ENCODE measurements around the gene PRDM1.

PRDM1 gene

DNA sequence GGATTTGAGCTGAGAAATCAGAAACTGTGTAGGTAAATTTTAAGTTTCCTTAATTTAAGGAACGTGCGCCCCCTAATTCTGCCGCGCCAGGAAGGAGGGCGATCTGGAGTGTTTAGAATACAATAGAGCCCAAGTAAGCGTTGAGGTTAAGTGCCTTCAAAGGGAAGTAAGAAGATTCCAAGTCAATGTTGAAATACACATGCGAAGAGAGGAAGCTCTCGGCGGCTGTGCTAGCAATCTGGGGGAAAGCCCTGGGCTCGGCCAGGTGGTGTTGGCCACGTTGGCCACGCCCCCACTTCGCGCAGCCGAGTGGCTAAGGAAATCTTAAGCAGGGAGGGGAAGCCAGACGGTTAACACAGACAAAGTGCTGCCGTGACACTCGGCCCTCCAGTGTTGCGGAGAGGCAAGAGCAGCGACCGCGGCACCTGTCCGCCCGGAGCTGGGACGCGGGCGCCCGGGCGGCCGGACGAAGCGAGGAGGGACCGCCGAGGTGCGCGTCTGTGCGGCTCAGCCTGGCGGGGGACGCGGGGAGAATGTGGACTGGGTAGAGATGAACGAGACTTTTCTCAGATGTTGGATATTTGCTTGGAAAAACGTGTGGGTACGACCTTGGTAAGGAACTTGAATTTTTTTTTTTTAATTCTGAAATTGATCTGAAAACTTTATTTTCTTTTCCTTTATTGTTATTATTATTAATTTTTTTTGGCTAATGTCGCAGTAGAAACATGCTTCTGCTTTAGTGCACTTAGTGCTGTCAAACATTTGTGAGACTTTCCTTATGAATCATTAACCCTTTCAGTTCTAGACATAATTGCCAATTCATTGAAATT is at the start of gene PRDM1:
TSS of gene PRDM1 (plus strand) at position 353 of the 830 bp plus-strand sequence. CDS start at position 571, 218 bp downstream.
- peak; percentile 92 for DNase-seq (ENCODE audit: low read depth)

DNA sequence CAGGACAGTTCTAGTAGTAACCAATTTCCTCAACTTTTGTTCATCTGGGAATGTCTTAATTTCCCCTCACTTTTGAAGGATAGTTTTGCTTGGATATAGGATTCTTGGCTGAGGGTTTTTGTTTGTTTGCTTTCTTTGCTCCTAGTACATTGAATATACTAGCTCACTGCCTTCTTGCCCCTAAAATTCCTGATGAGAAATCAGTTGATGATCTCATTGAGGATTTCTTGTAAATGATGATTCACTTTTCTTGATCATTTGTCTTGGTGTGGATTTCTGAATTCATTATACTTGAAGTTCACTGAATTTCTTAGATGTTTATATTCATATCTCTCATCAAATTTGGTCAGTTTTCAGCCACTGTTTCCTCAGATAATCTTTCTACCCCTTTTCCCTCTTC is 49.1 kb upstream of the PRDM1 start:
- DNase-seq (ENCODE audit: low read depth), result peak; percentile 87

DNA sequence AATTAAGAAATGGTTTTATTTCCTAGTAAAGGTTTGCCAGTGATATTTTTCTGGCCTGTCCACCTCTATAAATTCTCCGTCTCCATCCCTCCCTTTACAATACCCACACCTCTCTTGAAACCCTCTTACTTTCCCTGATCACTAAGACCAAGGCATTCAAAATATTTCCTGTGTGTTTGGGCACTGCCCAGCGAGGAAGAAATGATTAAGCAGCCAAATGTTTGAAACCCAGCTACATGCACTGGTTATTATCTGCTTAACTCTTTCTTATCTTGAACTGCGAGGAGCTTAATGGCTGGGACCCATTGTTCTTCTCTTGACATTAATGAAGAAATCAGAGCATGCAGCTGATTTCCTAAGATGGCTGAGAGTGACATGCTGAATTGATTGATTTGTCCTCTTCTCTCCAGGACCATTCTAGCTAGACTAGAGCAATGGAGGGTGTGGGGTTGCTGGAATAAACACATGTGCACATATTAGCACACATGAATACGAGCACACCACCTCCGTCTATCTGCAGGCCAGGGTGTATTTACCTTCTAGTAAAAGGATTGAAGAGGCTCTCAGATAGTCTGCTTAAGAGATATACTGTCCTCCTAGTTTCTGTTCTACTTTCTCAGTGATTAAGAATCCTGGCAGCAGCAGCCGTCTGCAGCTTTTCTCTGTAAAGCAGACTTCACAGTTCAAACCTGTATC is 46.1 kb upstream of the PRDM1 start:
- no peak for DNase-seq (ENCODE audit: low read depth)

- no peak for DNase-seq (ENCODE audit: low read depth)
Measured at GRCh38 chr6:106044151-106044550, 42.0 kb upstream of the PRDM1 start.

DNA sequence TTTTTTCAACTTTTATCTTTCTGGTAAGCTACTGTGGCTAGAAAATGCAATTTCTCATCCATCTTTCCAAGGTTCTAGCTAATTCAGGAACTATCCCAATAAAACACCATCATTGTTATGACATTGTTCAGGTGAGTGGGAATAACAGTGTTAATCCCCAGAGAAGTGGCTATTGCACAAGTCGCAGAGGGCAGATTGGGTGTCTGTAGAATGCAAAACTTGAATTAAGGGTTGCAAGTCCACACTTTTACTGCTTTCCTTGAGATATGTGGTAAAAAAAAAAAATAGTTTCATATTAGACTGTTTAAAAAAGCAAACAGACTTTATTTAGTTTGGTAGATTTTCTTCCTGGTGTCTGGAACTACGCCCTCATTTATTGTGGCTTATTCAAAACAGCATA is 41.1 kb upstream of the PRDM1 start:
- DNase-seq (ENCODE audit: low read depth), result no peak

GRCh38 chr6:106046116-106046853 is 39.9 kb upstream of the PRDM1 start:
- DNase-seq (ENCODE audit: low read depth), result no peak

GRCh38 chr6:106046854-106047200 is 39.3 kb upstream of the PRDM1 start:
- no peak for DNase-seq (ENCODE audit: low read depth)

GRCh38 chr6:106048336-106048735 is 37.8 kb upstream of the PRDM1 start:
- DNase-seq (ENCODE audit: low read depth), result no peak

DNA sequence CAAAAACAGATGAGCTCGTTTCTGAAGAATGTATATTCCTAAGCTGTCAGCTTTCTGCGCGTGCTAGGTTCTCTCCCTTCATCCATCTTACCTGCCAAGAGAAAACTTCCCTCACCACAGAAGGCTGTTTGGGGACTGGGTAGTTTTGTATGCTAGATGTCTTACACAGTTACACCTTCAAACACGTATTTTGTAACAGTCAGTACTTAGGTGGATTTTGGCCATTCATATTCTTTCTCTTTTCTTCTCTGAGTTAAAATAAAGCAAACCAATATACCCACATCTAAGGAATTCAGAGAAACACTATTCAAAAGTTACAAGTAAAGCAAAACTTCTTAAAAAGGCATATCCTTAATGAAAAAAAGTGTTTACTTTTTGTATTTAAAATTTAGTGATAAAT is 35.6 kb upstream of the PRDM1 start:
- no peak for DNase-seq (ENCODE audit: low read depth)

DNA sequence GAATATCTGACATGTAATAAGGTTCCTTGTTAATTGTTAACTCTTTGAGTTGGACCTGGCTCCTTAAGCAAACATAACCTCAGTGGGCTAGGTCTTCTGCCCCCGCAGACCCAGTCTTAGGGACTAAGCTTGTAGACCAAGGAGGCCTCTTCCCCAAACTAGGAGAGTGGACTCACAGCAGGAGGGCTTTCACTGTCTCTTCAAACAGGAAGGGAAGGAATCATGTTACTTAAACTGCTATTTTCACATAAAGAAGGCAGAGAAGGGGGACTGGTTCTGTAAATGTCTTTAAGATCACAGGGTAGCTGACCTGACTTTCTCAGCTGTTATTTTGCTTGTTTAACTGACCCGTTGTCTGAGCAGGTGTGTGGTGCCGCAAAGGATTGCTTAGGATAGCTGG is 34.9 kb upstream of the PRDM1 start:
- no peak for DNase-seq (ENCODE audit: low read depth)

GRCh38 chr6:106053484-106054205 is 32.5 kb upstream of the PRDM1 start:
- DNase-seq (ENCODE audit: low read depth), result no peak

GRCh38 chr6:106055489-106055888 is 30.6 kb upstream of the PRDM1 start:
- DNase-seq (ENCODE audit: low read depth), result no peak

GRCh38 chr6:106056060-106056745 is 29.9 kb upstream of the PRDM1 start:
- no peak for DNase-seq (ENCODE audit: low read depth)

DNA sequence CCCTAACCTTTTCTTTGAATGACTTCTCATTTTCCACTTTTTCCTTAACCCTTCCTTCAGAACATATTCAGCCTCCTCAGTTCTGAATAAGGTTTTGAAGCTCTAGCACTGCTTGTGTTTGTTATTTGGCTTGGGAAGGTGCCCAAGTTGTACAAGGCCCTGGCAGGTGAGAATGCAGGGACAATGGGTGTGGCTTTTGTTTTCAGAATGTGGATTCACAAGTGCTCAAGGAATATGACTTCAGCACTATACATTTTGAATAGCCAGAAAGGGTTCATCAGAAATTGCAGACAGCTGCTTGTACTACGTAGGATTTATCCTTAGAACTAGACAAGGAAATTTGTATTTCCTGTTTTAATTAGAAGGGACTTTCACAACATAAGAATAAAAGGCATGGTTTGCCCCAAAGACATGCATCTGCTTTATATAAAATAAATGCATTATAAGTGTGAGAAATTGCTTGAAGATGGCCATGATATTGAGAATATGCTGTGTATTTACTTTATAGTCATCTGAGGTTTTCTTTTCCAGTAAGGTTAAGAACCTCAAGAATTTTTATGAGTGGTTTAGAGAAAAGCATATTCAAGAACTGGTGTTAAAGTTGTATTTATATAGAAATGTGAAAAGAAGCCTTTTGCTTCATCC is 29.3 kb upstream of the PRDM1 start:
- no peak for DNase-seq (ENCODE audit: low read depth)

DNA sequence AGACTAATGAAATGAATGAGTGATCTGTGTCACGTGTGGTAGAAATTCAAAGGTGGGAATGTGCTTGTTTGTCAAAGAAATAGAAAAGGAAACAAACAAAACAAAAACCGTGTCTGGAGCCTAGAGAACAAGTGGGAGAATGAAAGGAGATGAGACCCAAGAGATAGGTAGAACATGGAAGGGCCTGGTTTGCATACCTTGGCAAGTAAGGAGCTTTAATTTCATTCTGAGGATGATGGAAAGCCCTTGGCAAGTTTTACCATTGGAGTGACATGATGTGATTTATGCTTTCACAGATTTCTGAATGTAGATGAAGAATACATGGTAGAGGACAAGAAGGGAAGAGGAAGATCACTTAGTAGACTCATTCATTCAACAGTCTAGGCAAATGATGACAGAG is 26.8 kb upstream of the PRDM1 start:
- DNase-seq (ENCODE audit: low read depth), result no peak

GRCh38 chr6:106060167-106060566 is 26.0 kb upstream of the PRDM1 start:
- DNase-seq (ENCODE audit: low read depth), result no peak

DNA sequence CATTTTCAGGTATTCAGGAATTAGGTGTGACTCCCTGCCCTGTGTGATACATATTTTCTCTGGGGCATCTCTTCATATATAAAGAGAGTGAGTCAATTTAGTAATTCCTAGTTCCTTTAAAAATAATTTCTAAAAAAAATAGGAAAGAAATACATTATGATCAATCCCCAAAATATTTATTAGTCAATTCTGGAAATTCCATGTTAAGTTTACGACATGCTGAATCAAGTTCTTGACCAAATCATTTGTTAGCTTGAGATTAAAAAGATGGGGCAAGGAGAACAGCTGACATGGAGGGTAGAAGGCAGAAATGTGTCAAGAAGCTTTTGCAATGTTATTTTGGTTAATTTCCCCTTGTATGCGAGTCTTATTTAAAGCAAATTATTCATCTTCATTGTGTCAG is 22.7 kb upstream of the PRDM1 start:
- DNase-seq (ENCODE audit: low read depth), result peak; percentile 84

DNA sequence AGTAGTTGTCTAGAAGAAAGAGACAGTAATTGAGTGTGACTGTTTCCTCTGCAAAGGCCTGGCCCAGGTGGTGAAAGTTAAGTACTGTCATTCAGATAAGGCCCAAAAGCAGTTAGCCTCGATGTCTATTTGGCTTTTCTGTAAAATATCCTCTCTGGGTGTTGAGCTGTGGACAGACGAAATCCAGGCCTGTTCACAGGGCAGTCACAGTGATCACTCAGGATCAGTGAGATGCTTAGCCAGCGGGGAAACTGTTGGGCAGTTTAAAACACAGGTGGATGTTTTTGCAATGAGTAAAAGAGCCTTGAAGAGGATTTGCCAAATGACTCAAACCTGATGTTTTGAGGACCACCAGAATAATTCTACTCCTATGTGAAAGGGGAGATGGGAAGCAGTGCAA is 22.0 kb upstream of the PRDM1 start:
- peak; percentile 63 for DNase-seq (ENCODE audit: low read depth)

GRCh38 chr6:106064756-106065155 is 21.4 kb upstream of the PRDM1 start:
- DNase-seq (ENCODE audit: low read depth), result peak; percentile 48

- DNase-seq (ENCODE audit: low read depth), result peak; percentile 28
Measured at GRCh38 chr6:106066989-106067388, 19.1 kb upstream of the PRDM1 start.

- peak; percentile 45 for DNase-seq (ENCODE audit: low read depth)
Measured at GRCh38 chr6:106069478-106069877, 16.7 kb upstream of the PRDM1 start.
